ENCODE measurements around the gene GMCL2. TPM values are rescaled to one million over a fixed set of nuclear protein-coding genes. Genes with fewer than 3 reads are reported as not detected.
"Not testable (repeated sequence)": the region's sequence is repeated elsewhere in the genome, so short reads cannot be mapped to it uniquely, and the experiment has no call there.

The GMCL2 gene
- total and polyA plus RNA-seq, 4 donors, result not detected

GRCh38 chr5:178229861-178230260, 42.7 kb upstream of the GMCL2 start:
- H3K4me3 ChIP-seq, result no peak overlapping the region
- H3K9me3 ChIP-seq (ENCODE audit: control insufficient read depth in 4 of 4, insufficient read depth in 3 of 4, low read length in 3 of 4), result peaks cover 0 to 6% (median 0%) of the 10 kb centered on the region in 4 donors
- ATAC-seq (ENCODE audit: insufficient read depth, low FRiP score) (no peak), DNase-seq (no peak)
- no peak overlapping the region for H3K27ac ChIP-seq (ENCODE audit: low read depth in 1 of 2, low read length in 1 of 2)
- no peaks in the 10 kb centered on the region for H3K27me3 ChIP-seq (ENCODE audit: control insufficient read depth in 3 of 3, insufficient read depth in 3 of 3, low read length in 2 of 3)
- peaks cover 8 to 42% (median 31%) of the 10 kb centered on the region in 4 donors for H3K36me3 ChIP-seq (ENCODE audit: control insufficient read depth in 4 of 4, insufficient read depth in 4 of 4, low read length in 4 of 4)
- H3K9ac ChIP-seq (ENCODE audit: insufficient read depth in 1 of 2, low read length in 2 of 2), result no peak overlapping the region
- 90 to 94% methylated on average over 10 of the region's 10 CpGs for WGBS, 2 donors
- TF ChIP-seq, protein P1, sequence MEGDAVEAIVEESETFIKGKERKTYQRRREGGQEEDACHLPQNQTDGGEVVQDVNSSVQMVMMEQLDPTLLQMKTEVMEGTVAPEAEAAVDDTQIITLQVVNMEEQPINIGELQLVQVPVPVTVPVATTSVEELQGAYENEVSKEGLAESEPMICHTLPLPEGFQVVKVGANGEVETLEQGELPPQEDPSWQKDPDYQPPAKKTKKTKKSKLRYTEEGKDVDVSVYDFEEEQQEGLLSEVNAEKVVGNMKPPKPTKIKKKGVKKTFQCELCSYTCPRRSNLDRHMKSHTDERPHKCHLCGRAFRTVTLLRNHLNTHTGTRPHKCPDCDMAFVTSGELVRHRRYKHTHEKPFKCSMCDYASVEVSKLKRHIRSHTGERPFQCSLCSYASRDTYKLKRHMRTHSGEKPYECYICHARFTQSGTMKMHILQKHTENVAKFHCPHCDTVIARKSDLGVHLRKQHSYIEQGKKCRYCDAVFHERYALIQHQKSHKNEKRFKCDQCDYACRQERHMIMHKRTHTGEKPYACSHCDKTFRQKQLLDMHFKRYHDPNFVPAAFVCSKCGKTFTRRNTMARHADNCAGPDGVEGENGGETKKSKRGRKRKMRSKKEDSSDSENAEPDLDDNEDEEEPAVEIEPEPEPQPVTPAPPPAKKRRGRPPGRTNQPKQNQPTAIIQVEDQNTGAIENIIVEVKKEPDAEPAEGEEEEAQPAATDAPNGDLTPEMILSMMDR (IDR thresholded peaks at IDR 0.05; ENCODE audit: control extremely low read depth, extremely low read depth), result no peak
- H3K4me1 ChIP-seq (ENCODE audit: control insufficient read depth in 5 of 5, insufficient read depth in 5 of 5, low read length in 5 of 5), result peaks cover 0 to 20% (median 13%) of the 10 kb centered on the region in 5 donors

DNA sequence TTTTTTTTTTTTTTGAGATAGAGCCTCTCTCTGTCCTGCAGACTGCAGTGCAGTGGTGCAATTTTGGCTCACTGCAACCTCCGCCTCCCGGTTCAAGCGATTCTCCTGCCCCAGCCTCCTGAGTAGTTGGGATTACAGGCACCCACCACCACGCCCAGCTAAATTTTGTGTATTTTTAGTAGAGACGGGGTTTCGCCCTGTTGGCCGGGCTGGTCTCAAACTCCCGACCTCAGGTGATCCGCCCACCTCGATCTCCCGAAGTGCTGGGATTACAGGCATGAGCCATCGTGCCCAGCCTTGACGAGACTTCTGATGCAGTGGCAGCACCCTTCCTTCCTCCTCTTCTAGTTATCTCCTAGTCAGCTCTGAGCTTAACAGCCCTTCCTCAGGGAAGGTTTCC, 41.9 kb upstream of the GMCL2 start:
- Histone ChIP-seq H3K4me1 (ENCODE audit: control insufficient read depth in 5 of 5, insufficient read depth in 5 of 5, low read length in 5 of 5) (peaks cover 0 to 18% (median 14%) of the 10 kb centered on the region in 5 donors), H3K36me3 (ENCODE audit: control insufficient read depth in 4 of 4, insufficient read depth in 4 of 4, low read length in 4 of 4) (peaks cover 8 to 42% (median 31%) of the 10 kb centered on the region in 4 donors)
- H3K4me3 ChIP-seq; ATAC-seq (ENCODE audit: insufficient read depth, low FRiP score); H3K9me3 ChIP-seq (ENCODE audit: control insufficient read depth in 4 of 4, insufficient read depth in 3 of 4, low read length in 3 of 4); H3K27me3 ChIP-seq (ENCODE audit: control insufficient read depth in 3 of 3, insufficient read depth in 3 of 3, low read length in 2 of 3); H3K9ac ChIP-seq (ENCODE audit: insufficient read depth in 1 of 2, low read length in 2 of 2); DNase-seq; H3K27ac ChIP-seq (ENCODE audit: low read depth in 1 of 2, low read length in 1 of 2): not testable (repeated sequence)
- WGBS, 2 donors, result 95 to 96% methylated on average over 13 of the region's 13 CpGs

DNA sequence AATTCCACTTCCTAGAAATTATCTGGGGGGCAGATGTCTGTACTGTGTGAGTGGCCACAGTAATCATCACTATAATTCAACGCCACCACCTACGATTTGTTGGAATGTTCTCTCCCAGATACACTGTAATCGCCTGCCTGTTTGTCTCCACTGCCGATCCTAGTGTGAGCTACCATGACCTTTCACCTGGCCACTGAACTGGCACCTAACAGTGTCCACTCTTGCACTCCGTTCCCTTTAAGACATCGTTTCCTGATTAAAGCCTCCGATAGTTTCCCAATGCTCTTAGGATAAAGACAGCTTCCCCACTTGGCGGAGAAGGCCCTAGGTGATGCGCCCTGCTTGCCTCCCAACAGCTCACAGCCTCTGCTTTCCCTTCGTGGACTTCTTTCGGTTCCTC, 41.4 kb upstream of the GMCL2 start:
- Histone ChIP-seq H3K4me1 (ENCODE audit: control insufficient read depth in 5 of 5, insufficient read depth in 5 of 5, low read length in 5 of 5) (peaks cover 0 to 20% (median 17%) of the 10 kb centered on the region in 5 donors), H3K9ac (ENCODE audit: insufficient read depth in 1 of 2, low read length in 2 of 2) (no peak overlapping the region), H3K4me3 (no peak overlapping the region), H3K36me3 (ENCODE audit: control insufficient read depth in 4 of 4, insufficient read depth in 4 of 4, low read length in 4 of 4) (peaks cover 8 to 42% (median 31%) of the 10 kb centered on the region in 4 donors), H3K27ac (ENCODE audit: low read depth in 1 of 2, low read length in 1 of 2) (no peak overlapping the region), H3K27me3 (ENCODE audit: control insufficient read depth in 3 of 3, insufficient read depth in 3 of 3, low read length in 2 of 3) (no peaks in the 10 kb centered on the region), H3K9me3 (ENCODE audit: control insufficient read depth in 4 of 4, insufficient read depth in 3 of 4, low read length in 3 of 4) (peaks cover 0 to 6% (median 0%) of the 10 kb centered on the region in 4 donors)
- no peak for DNase-seq
- ATAC-seq (ENCODE audit: insufficient read depth, low FRiP score), result no peak
- 88 to 94% methylated on average over 11 of the region's 11 CpGs for WGBS, 2 donors
- TF ChIP-seq, protein P1 (IDR thresholded peaks at IDR 0.05; ENCODE audit: control extremely low read depth, extremely low read depth), result no peak

GRCh38 chr5:178227929-178228328, 40.8 kb upstream of the GMCL2 start:
- Histone ChIP-seq H3K27ac (ENCODE audit: low read depth in 1 of 2, low read length in 1 of 2) (no peak overlapping the region), H3K36me3 (ENCODE audit: control insufficient read depth in 4 of 4, insufficient read depth in 4 of 4, low read length in 4 of 4) (peaks cover 8 to 42% (median 31%) of the 10 kb centered on the region in 4 donors), H3K4me3 (no peak overlapping the region), H3K9me3 (ENCODE audit: control insufficient read depth in 4 of 4, insufficient read depth in 3 of 4, low read length in 3 of 4) (peaks cover 0 to 6% (median 0%) of the 10 kb centered on the region in 4 donors), H3K9ac (ENCODE audit: insufficient read depth in 1 of 2, low read length in 2 of 2) (no peak overlapping the region), H3K4me1 (ENCODE audit: control insufficient read depth in 5 of 5, insufficient read depth in 5 of 5, low read length in 5 of 5) (peaks cover 0 to 25% (median 18%) of the 10 kb centered on the region in 5 donors), H3K27me3 (ENCODE audit: control insufficient read depth in 3 of 3, insufficient read depth in 3 of 3, low read length in 2 of 3) (no peaks in the 10 kb centered on the region)
- ATAC-seq (ENCODE audit: insufficient read depth, low FRiP score) (no peak), DNase-seq (no peak)
- TF ChIP-seq, protein P1 (IDR thresholded peaks at IDR 0.05; ENCODE audit: control extremely low read depth, extremely low read depth), result no peak
- 90 to 94% methylated on average over 3 of the region's 3 CpGs for WGBS, 2 donors

Measured in lung (tissue), 12 donors.